ENCODE results near the gene COL6A3.

Gene COL6A3

DNA sequence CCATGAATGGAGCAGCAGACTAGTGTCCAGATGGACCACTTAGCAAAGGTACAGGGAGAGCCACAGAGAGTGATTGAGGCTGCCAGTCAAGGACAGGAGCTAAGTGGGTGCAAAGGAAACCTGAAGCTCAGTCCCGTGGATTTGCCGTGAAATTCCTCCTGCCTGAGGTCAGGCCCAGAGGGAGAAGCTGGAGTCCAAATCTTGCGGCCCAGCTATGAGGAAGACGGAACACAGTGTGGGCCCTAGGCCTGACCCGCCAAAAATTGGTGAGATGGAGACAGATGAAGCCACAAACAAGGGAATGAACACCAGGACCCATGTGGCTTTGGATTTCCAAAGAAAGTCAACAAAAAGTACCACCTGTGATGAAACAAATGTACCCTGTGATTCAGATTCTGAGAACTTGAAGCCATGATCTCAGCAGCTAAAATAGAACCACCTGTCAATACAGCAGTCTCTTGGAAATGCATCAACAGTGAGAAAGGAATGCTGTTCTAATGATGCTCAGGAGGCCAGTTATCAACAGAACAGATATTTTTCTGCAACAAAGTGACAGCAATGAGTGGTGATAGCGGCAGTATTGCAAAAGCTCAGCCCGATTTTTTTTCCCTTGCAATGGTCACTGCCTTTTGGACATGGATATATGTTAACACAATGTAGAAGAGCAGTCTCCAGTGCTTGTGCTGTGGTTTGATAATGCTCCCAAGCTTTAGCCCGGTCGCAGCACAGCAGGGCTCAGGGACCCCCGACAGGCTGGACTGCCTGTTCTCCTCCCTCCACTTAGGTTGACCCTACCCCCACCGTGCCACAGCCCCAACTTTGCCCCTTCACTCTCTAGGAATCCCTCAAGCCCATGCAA is 10.7 kb downstream of the COL6A3 start:
- Mint-ChIP-seq H3K27me3 (ENCODE audit: low read depth, poor library complexity) (peaks cover 21% of the 10 kb centered on the region), H3K4me1 (no peaks in the 10 kb centered on the region), H3K9me3 (peaks cover 5% of the 10 kb centered on the region), H3K27ac (no peak overlapping the region), H3K4me3 (no peak overlapping the region), H3K36me3 (ENCODE audit: low read depth) (no peaks in the 10 kb centered on the region)
- DNase-seq: no peak
- TF ChIP-seq, protein P1, sequence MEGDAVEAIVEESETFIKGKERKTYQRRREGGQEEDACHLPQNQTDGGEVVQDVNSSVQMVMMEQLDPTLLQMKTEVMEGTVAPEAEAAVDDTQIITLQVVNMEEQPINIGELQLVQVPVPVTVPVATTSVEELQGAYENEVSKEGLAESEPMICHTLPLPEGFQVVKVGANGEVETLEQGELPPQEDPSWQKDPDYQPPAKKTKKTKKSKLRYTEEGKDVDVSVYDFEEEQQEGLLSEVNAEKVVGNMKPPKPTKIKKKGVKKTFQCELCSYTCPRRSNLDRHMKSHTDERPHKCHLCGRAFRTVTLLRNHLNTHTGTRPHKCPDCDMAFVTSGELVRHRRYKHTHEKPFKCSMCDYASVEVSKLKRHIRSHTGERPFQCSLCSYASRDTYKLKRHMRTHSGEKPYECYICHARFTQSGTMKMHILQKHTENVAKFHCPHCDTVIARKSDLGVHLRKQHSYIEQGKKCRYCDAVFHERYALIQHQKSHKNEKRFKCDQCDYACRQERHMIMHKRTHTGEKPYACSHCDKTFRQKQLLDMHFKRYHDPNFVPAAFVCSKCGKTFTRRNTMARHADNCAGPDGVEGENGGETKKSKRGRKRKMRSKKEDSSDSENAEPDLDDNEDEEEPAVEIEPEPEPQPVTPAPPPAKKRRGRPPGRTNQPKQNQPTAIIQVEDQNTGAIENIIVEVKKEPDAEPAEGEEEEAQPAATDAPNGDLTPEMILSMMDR (IDR thresholded peaks at IDR 0.05): no peak

DNA sequence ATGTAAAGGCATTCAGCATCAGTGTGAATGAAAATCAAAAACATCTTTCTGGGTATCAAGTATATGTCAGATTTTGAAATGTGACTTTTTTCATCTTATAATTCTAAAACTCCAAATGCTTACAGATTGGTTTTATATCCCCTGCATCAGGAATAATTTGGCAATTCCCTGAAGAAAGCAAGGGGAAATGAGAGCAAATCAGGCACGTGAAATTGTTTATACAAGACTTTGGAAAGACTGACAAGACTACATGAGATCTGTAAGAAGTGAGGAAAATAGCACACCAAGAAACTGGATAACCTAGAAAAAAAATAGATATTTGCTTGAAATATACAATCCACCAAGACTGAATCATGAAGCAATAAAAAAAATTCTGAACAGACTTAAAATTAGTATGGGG is 13.8 kb downstream of the COL6A3 start:
- no peaks in the 10 kb centered on the region for H3K9me3 Mint-ChIP-seq
- H3K36me3 Mint-ChIP-seq (ENCODE audit: low read depth): peaks cover 14% of the 10 kb centered on the region
- no peak overlapping the region for H3K4me3 Mint-ChIP-seq
- no peak for DNase-seq
- TF ChIP-seq, protein P1 (IDR thresholded peaks at IDR 0.05): no peak
- H3K27ac Mint-ChIP-seq: no peak overlapping the region
- H3K4me1 Mint-ChIP-seq: no peaks in the 10 kb centered on the region
- peaks cover 41% of the 10 kb centered on the region for H3K27me3 Mint-ChIP-seq (ENCODE audit: low read depth, poor library complexity)

DNA sequence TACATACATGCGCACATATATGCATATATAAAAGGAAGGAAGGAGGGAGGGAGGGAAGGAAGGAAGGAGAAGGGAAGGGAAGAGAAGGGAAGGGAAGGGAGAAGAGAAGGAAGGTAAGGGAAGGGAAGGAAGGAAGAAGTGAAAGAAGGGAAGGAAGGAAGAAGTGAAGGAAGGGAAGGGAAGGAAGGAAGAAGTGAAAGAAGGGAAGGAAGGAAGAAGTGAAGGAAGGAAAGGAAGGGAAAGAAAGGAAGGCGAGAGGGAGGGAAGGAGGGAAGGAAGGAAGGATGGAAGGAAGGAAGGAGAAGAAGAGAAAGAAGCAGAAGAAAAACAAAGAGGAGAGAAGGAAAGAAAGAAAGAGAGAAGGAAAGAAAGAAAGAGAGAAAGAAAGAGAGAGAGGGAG is 16.9 kb downstream of the COL6A3 start:
- H3K27me3 Mint-ChIP-seq (ENCODE audit: low read depth, poor library complexity): peaks cover 39% of the 10 kb centered on the region
- DNase-seq: no peak
- no peaks in the 10 kb centered on the region for H3K9me3 Mint-ChIP-seq
- no peak overlapping the region for H3K4me3 Mint-ChIP-seq
- H3K27ac Mint-ChIP-seq: no peak overlapping the region
- TF ChIP-seq, protein P1 (IDR thresholded peaks at IDR 0.05): no peak
- H3K4me1 Mint-ChIP-seq: no peaks in the 10 kb centered on the region
- peaks cover 27% of the 10 kb centered on the region for H3K36me3 Mint-ChIP-seq (ENCODE audit: low read depth)

DNA sequence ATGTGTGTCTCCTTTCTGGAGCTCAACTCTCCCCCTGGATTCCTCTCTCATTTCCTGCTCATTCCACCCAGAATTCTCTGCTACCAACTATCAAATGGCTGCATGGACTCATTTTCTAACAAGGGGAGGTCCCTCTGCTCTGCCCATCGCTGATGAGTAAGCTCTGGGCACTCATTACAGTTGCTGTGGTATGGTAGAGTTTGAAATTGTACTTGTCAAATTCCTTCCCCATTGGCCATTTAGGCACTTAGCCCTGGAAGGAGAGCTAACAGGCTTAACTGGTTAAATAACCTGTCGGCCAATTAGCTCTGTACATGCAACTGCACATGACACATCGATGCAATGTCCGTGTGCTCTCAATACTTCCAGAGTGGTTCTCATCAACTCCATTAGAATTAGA is 20.4 kb downstream of the COL6A3 start:
- peaks cover 39% of the 10 kb centered on the region for H3K27me3 Mint-ChIP-seq (ENCODE audit: low read depth, poor library complexity)

DNA sequence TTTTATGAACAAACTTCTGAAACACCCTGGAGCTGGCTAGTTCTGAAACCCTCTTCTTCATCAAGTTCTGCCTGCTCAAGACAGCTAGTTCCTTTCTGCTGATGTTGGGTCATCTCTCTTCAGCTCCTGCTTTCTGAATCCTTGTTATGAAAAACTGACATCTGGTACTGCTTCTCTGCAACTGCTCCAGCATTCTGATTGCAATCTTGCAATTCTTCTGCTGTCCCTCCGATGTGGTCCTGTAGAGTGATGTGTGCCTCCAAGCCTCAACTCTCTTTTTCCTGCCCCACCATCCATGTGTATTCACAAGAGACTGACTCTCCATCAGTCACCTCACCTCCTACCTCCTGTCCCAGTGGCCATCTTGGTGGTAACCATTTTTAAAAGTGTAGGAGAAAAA is 21.8 kb downstream of the COL6A3 start:
- H3K4me1 Mint-ChIP-seq: no peaks in the 10 kb centered on the region
- H3K36me3 Mint-ChIP-seq (ENCODE audit: low read depth): peaks cover 46% of the 10 kb centered on the region
- peaks cover 3% of the 10 kb centered on the region for H3K9me3 Mint-ChIP-seq
- no peak overlapping the region for H3K27ac Mint-ChIP-seq
- DNase-seq: no peak
- TF ChIP-seq, protein P1 (IDR thresholded peaks at IDR 0.05): no peak
- H3K27me3 Mint-ChIP-seq (ENCODE audit: low read depth, poor library complexity): peaks cover 28% of the 10 kb centered on the region
- H3K4me3 Mint-ChIP-seq: no peak overlapping the region

More for the DNA sequence above, 20.4 kb downstream of the COL6A3 start:
- H3K27ac Mint-ChIP-seq: no peak overlapping the region
- no peak overlapping the region for H3K4me3 Mint-ChIP-seq
- H3K9me3 Mint-ChIP-seq: no peaks in the 10 kb centered on the region
- TF ChIP-seq, protein P1 (IDR thresholded peaks at IDR 0.05): no peak
- no peak for DNase-seq
- no peaks in the 10 kb centered on the region for H3K4me1 Mint-ChIP-seq
- peaks cover 32% of the 10 kb centered on the region for H3K36me3 Mint-ChIP-seq (ENCODE audit: low read depth)

DNA sequence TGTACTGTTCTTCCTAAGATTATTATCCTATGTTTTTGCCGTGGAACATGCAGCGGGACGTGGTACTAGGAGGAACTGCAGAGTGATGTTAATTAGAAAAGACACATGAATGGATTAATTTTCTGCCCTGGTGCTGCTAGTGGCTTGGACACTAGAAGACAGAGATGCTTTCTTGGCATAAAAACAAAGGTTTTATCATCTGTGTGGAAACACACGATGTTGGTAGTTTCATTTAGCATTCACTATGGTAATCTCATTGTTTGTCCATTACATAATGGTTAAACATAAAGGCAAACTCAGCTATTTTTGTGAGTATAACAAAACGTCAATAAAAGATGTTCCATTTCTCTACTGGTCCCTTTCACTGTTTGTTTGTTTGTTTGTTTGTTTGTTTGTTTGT is 22.8 kb downstream of the COL6A3 start:
- H3K4me3 Mint-ChIP-seq: no peak overlapping the region
- peaks cover 21% of the 10 kb centered on the region for H3K27me3 Mint-ChIP-seq (ENCODE audit: low read depth, poor library complexity)
- DNase-seq: no peak
- peaks cover 45% of the 10 kb centered on the region for H3K36me3 Mint-ChIP-seq (ENCODE audit: low read depth)
- TF ChIP-seq, protein P1 (IDR thresholded peaks at IDR 0.05): no peak
- peaks cover 7% of the 10 kb centered on the region for H3K9me3 Mint-ChIP-seq
- no peaks in the 10 kb centered on the region for H3K4me1 Mint-ChIP-seq
- H3K27ac Mint-ChIP-seq: no peak overlapping the region
